HL-60/S4 (cell line): ENCODE results near the gene MEIS3.
"Not testable (repeated sequence)": the region's sequence is repeated elsewhere in the genome, so short reads cannot be mapped to it uniquely, and the experiment has no call there.

Experiments used
- in situ Hi-C: fragments of 300-500 bp; cut with MboI; formaldehyde crosslinking; loops from 2 replicates; pipeline ENCODE4 v1.14.3; 2022; ENCODE audit warnings: low sequenced_read_pairs

The MEIS3 gene

GRCh38 chr19:47417746-47418691 lies 1.3 kb downstream of the MEIS3 start:
- in situ Hi-C loops, result no loop called here

- in situ Hi-C loops, result no loop called here
Observed at GRCh38 chr19:47417107-47417745, 2.1 kb downstream of the MEIS3 start.

GRCh38 chr19:47416643-47416985 lies 2.7 kb downstream of the MEIS3 start:
- in situ Hi-C loops, result no loop called here

- in situ Hi-C loops, result no loop called here
Observed at GRCh38 chr19:47415953-47416642, 3.2 kb downstream of the MEIS3 start.

- in situ Hi-C loops, result no loop called here
Observed at GRCh38 chr19:47414469-47414868, 4.9 kb downstream of the MEIS3 start.

GRCh38 chr19:47413941-47414340 lies 5.4 kb downstream of the MEIS3 start:
- in situ Hi-C loops, result no loop called here

- in situ Hi-C loops, result not testable (repeated sequence)
Observed at GRCh38 chr19:47411696-47412095, 7.6 kb downstream of the MEIS3 start.

GRCh38 chr19:47411101-47411500 lies 8.2 kb downstream of the MEIS3 start:
- in situ Hi-C loops, result no loop called here

GRCh38 chr19:47408156-47408938 lies 11.0 kb downstream of the MEIS3 start:
- in situ Hi-C loops, result no loop called here

- in situ Hi-C loops, result no loop called here
Observed at GRCh38 chr19:47407417-47407774, 11.9 kb downstream of the MEIS3 start.

- in situ Hi-C loops, result no loop called here
Observed at GRCh38 chr19:47406711-47407416, 12.5 kb downstream of the MEIS3 start.

GRCh38 chr19:47405854-47406417 lies 13.4 kb downstream of the MEIS3 start:
- in situ Hi-C loops, result no loop called here

- in situ Hi-C loops, result no loop called here
Observed at GRCh38 chr19:47405197-47405550, 14.2 kb downstream of the MEIS3 start.

GRCh38 chr19:47404334-47405196 lies 14.8 kb downstream of the MEIS3 start:
- in situ Hi-C loops, result no loop called here

GRCh38 chr19:47402504-47402903 lies 16.8 kb downstream of the MEIS3 start:
- in situ Hi-C loops, result no loop called here

- in situ Hi-C loops, result no loop called here
Observed at GRCh38 chr19:47398707-47399597, 20.4 kb downstream of the MEIS3 start.

GRCh38 chr19:47391510-47392223 lies 27.7 kb downstream of the MEIS3 start:
- in situ Hi-C loops, result loop anchor here (5.0 kb wide), 1 partner anchor 94 kb away; no protein-coding TSS in a partner anchor
